Measurements from ENCODE around the gene SCD5.
"Not testable (repeated sequence)": the region's sequence is repeated elsewhere in the genome, so short reads cannot be mapped to it uniquely, and the experiment has no call there.

The SCD5 gene
- total RNA-seq, result 0.24 to 1.2 reads per million in 2 donors

GRCh38 chr4:82798168-82799005, at the start of gene SCD5:
TSS of gene SCD5 (minus strand) at chr4:82798796. CDS start at chr4:82798537, 259 bp downstream.
- no peak for DNase-seq

GRCh38 chr4:82842593-82842992, 44.0 kb upstream of the SCD5 start:
- DNase-seq, result no peak

GRCh38 chr4:82839624-82840023, 41.0 kb upstream of the SCD5 start:
- no peak for DNase-seq

GRCh38 chr4:82833696-82834313, 35.2 kb upstream of the SCD5 start:
- no peak for DNase-seq

GRCh38 chr4:82833060-82833459, 34.5 kb upstream of the SCD5 start:
- DNase-seq, result not testable (repeated sequence)

GRCh38 chr4:82825425-82825824, 26.8 kb upstream of the SCD5 start:
- DNase-seq, result no peak

- no peak for DNase-seq
Measured at GRCh38 chr4:82823062-82823461, 24.5 kb upstream of the SCD5 start.

- no peak for DNase-seq
Measured at GRCh38 chr4:82820689-82821088, 22.1 kb upstream of the SCD5 start.

GRCh38 chr4:82818664-82819662, 20.4 kb upstream of the SCD5 start:
- DNase-seq, result no peak

GRCh38 chr4:82816874-82817273, 18.3 kb upstream of the SCD5 start:
- not testable (repeated sequence) for DNase-seq

GRCh38 chr4:82814034-82814433, 15.4 kb upstream of the SCD5 start:
- DNase-seq, result no peak

GRCh38 chr4:82811838-82812341, 13.3 kb upstream of the SCD5 start:
- DNase-seq, result no peak

- DNase-seq, result no peak
Measured at GRCh38 chr4:82811392-82811791, 12.8 kb upstream of the SCD5 start.

GRCh38 chr4:82810176-82810575, 11.6 kb upstream of the SCD5 start:
- DNase-seq, result no peak

GRCh38 chr4:82809619-82810018, 11.0 kb upstream of the SCD5 start:
- DNase-seq, result no peak

- no peak for DNase-seq
Measured at GRCh38 chr4:82803746-82804145, 5.2 kb upstream of the SCD5 start.

GRCh38 chr4:82802911-82803310, 4.3 kb upstream of the SCD5 start:
- no peak for DNase-seq

GRCh38 chr4:82801910-82802521, 3.4 kb upstream of the SCD5 start:
- DNase-seq, result no peak

- no peak for DNase-seq
Measured at GRCh38 chr4:82799006-82799881, 648 bp upstream of the SCD5 start.

GRCh38 chr4:82797405-82798111, 1.0 kb downstream of the SCD5 start:
- no peak for DNase-seq

- no peak for DNase-seq
Measured at GRCh38 chr4:82797040-82797404, 1.6 kb downstream of the SCD5 start.
